Measurements from ENCODE around the gene PPFIA2.

- no peak for TF ChIP-seq CTCF (IDR thresholded peaks at IDR 0.05)
- no peak for TF ChIP-seq POLR2A (IDR thresholded peaks at IDR 0.05)
Measured at GRCh38 chr12:81723361-81723760, 35.8 kb downstream of the PPFIA2 start.
